Nephron progenitor cell (in vitro differentiated cells): ENCODE measurements around the gene VCP.

ENCODE experiments used
- DNase-seq: peaks from one replicate; pipeline ENCODE4 v3.0.0; 2021
- H3K27ac Mint-ChIP-seq: 2 replicates; pipeline ENCODE4 v1.8.0; 2021; ENCODE audit warnings: mild to moderate bottlenecking, moderate library complexity, mixed read lengths
- H3K27me3 Mint-ChIP-seq: 2 replicates; pipeline ENCODE4 v1.8.0; 2021; ENCODE audit warnings: mild to moderate bottlenecking, low read depth, mixed read lengths; ENCODE audit not compliant: poor library complexity
- H3K36me3 Mint-ChIP-seq: 2 replicates; pipeline ENCODE4 v1.8.0; 2021; ENCODE audit warnings: low read depth, mixed read lengths
- H3K4me1 Mint-ChIP-seq: 2 replicates; pipeline ENCODE4 v1.8.0; 2021; ENCODE audit warnings: mixed read lengths
- H3K4me3 Mint-ChIP-seq: 2 replicates; pipeline ENCODE4 v1.8.0; 2021; ENCODE audit warnings: mild to moderate bottlenecking, moderate library complexity, mixed read lengths
- H3K9me3 Mint-ChIP-seq: 2 replicates; pipeline ENCODE4 v1.8.0; 2021; ENCODE audit warnings: mild to moderate bottlenecking, moderate library complexity, mixed read lengths
- TF ChIP-seq, protein P1 (sequence below): fragments of 200-600 bp; sonication (generic); IDR thresholded peaks from 2 replicates; pipeline ENCODE4 v1.5.0; 2021; ENCODE audit warnings: antibody characterized with exemption

Gene VCP

GRCh38 chr9:35060548-35061207 is 11.7 kb downstream of the VCP start:
- no peak for DNase-seq
- H3K4me1 Mint-ChIP-seq, result no peaks in the 10 kb centered on the region
- no peaks in the 10 kb centered on the region for H3K27me3 Mint-ChIP-seq
- H3K27ac Mint-ChIP-seq, result no peak overlapping the region
- TF ChIP-seq, protein P1, sequence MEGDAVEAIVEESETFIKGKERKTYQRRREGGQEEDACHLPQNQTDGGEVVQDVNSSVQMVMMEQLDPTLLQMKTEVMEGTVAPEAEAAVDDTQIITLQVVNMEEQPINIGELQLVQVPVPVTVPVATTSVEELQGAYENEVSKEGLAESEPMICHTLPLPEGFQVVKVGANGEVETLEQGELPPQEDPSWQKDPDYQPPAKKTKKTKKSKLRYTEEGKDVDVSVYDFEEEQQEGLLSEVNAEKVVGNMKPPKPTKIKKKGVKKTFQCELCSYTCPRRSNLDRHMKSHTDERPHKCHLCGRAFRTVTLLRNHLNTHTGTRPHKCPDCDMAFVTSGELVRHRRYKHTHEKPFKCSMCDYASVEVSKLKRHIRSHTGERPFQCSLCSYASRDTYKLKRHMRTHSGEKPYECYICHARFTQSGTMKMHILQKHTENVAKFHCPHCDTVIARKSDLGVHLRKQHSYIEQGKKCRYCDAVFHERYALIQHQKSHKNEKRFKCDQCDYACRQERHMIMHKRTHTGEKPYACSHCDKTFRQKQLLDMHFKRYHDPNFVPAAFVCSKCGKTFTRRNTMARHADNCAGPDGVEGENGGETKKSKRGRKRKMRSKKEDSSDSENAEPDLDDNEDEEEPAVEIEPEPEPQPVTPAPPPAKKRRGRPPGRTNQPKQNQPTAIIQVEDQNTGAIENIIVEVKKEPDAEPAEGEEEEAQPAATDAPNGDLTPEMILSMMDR, result no peak
- H3K4me3 Mint-ChIP-seq, result no peak overlapping the region
- no peaks in the 10 kb centered on the region for H3K9me3 Mint-ChIP-seq
- H3K36me3 Mint-ChIP-seq, result peaks cover 91% of the 10 kb centered on the region

DNA sequence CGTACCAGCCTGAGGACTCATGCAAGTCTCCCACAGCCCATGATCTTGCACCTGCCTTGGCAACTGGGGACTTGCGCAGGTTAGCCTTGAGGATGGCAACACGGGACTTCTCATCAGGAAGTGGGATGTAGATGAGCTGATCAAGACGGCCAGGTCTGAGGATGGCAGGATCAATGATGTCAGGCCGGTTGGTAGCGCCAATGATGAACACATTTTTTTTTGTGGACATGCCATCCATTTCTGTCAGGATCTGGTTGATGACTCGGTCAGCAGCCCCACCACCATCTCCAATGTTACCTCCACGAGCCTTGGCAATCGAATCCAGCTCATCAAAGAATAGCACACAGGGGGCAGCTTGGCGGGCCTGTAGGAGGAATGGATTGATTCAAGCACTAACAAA is 13.0 kb downstream of the VCP start:
- TF ChIP-seq, protein P1, result no peak
- Mint-ChIP-seq H3K36me3 (peaks cover 95% of the 10 kb centered on the region), H3K4me3 (no peak overlapping the region), H3K9me3 (peaks cover 3% of the 10 kb centered on the region), H3K27ac (peak overlapping the region; percentile 16), H3K27me3 (no peaks in the 10 kb centered on the region), H3K4me1 (no peaks in the 10 kb centered on the region)
- no peak for DNase-seq

DNA sequence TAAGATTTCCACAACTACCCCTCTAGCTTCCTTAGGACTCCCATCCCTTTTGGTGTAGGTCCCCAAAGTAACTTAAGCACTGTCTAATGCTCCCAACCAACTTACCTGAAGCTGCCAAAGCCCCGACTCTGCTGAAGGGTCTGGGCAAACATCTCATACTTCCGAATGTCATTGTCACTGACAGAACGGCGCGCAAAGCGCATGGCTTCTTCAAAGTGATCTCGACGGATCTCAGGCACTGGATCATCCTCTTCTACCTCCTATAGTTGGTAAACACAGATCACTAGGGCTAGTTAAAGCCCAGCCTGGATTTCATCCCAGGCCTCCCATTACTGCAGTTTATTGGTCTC is 15.2 kb downstream of the VCP start:
- Mint-ChIP-seq H3K4me3 (no peak overlapping the region), H3K36me3 (peaks cover 100% of the 10 kb centered on the region), H3K9me3 (peaks cover 4% of the 10 kb centered on the region), H3K27me3 (no peaks in the 10 kb centered on the region), H3K4me1 (no peaks in the 10 kb centered on the region), H3K27ac (peak overlapping the region; percentile 4)
- TF ChIP-seq, protein P1, result no peak
- no peak for DNase-seq

GRCh38 chr9:35056571-35057270 is 15.7 kb downstream of the VCP start:
- no peak for DNase-seq
- no peak overlapping the region for H3K4me3 Mint-ChIP-seq
- peaks cover 98% of the 10 kb centered on the region for H3K36me3 Mint-ChIP-seq
- TF ChIP-seq, protein P1, result no peak
- H3K27ac Mint-ChIP-seq, result peak overlapping the region; percentile 66
- H3K9me3 Mint-ChIP-seq, result peaks cover 4% of the 10 kb centered on the region
- no peaks in the 10 kb centered on the region for H3K4me1 Mint-ChIP-seq
- H3K27me3 Mint-ChIP-seq, result no peaks in the 10 kb centered on the region

GRCh38 chr9:35054871-35055644 is 17.4 kb downstream of the VCP start:
- Mint-ChIP-seq H3K36me3 (peaks cover 97% of the 10 kb centered on the region), H3K27ac (no peak overlapping the region), H3K4me1 (no peaks in the 10 kb centered on the region), H3K4me3 (no peak overlapping the region), H3K27me3 (no peaks in the 10 kb centered on the region), H3K9me3 (peaks cover 4% of the 10 kb centered on the region)
- no peak for DNase-seq
- TF ChIP-seq, protein P1, result no peak
